GM12873 (cell line): ENCODE measurements around the gene TRAF5.
A peak's percentile ranks its signal among the peaks of the same experiment; 100 is the strongest.

Source experiments
- TF ChIP-seq, protein P1 (sequence below): IDR thresholded peaks from 2 replicates; pipeline ENCODE4 v1.5.1; 2012; ENCODE audit warnings: low read depth, mild to moderate bottlenecking, moderate library complexity, low read length, control low read depth; ENCODE audit not compliant: insufficient read depth; ENCODE audit errors: missing control alignments

TRAF5 gene

DNA sequence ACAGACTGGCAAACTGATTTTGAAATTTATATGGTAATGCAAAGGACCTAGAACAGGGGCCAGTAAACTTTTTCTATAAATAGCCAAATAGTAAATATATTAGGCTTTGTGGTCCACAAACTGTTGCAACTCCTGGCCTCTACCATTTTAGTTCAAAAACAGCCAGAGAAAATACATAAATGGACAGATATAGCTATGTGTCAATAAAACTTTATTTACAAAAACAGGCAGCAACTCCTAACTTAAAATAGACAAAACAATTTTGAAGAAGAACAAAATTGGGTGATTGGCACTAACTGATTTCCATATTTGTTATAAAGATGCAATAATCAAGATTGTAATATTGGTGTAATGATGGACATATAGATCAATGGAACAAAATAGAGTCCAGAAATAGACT is 6.7 kb upstream of the TRAF5 start:
- TF ChIP-seq, protein P1, sequence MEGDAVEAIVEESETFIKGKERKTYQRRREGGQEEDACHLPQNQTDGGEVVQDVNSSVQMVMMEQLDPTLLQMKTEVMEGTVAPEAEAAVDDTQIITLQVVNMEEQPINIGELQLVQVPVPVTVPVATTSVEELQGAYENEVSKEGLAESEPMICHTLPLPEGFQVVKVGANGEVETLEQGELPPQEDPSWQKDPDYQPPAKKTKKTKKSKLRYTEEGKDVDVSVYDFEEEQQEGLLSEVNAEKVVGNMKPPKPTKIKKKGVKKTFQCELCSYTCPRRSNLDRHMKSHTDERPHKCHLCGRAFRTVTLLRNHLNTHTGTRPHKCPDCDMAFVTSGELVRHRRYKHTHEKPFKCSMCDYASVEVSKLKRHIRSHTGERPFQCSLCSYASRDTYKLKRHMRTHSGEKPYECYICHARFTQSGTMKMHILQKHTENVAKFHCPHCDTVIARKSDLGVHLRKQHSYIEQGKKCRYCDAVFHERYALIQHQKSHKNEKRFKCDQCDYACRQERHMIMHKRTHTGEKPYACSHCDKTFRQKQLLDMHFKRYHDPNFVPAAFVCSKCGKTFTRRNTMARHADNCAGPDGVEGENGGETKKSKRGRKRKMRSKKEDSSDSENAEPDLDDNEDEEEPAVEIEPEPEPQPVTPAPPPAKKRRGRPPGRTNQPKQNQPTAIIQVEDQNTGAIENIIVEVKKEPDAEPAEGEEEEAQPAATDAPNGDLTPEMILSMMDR = no peak

- TF ChIP-seq, protein P1 = no peak
Observed at GRCh38 chr1:211320980-211321379, 5.7 kb upstream of the TRAF5 start.

DNA sequence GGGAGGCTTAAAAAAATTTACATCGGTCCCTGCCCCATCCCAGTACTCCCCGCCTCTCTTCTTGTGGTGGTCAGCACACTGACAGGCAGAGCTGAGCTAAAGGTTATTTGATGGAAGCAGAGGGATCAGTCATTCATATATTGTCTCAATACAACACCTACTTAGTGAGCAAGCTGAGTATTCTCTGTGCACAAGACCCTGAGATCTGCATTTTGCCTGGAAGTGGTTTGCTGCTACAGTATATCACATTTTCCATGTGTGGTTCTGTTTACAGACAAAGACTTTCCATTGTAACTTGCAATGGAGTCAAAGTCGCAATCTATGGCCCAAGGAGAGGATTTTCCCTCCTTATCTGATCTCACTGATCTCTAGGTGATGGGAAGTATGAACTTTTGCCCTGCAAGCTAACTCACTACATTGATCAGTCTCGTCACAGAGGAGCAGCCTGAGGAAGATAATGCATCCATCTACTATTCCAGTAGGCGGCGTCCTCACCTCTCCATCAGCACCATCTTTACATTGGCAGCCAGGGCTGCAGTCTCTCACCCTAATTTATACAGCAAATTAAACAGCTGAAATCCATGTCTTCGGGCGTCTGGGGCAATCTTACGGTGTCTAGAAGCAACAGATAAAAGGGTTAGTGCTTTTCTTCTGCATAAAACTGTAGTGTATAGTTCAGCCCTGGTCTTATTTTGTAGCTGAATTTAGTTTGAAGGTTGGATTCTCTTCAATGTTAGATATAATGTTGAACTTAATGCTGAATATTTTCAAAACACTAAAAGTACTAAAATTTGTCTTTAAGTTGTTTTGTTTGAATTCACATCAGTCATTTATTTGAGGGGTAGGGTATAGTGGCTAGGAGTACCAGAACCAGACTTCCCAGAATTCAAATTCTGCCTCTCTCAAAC is 3.2 kb upstream of the TRAF5 start:
- TF ChIP-seq, protein P1 = peak; percentile 95

DNA sequence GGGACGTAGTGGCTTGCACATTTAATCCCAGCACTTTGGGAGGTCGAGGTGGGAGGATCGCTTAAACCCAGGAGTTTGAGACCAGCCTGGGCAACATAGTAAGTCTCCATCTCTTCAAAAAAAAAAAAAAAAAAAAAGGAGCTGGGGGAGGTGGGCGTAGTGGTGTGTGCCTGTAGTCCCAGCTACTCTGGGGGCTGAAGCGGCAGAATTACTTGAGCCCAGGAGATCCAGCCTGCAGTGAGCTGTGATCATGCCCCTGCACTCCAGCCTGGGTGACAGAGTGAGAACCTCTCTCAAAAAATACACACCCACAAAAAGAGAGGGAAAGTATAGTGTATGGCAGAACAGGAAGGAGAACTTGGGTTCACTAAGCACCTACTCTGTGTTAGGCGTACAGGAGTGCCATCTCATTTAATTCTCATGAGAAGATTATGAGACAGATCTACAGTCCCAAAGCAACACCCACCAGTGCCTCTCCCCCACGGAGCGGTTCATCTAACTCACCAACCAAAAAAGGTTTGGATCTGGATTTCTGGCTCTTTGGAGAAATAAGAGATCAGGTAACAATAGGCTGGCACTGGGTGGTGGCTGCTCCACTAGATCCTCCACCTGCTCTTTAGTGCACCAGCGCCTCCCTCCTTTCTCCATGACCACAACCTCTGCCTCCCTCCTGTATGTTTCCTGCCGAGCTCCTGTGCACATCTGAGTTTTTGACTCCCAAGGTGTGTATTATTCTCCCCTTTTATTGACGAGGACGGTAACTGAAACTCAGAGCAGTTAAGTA is 1.4 kb upstream of the TRAF5 start:
- TF ChIP-seq, protein P1 = no peak

GRCh38 chr1:211326140-211326527 is 499 bp upstream of the TRAF5 start:
- TF ChIP-seq, protein P1 = no peak

DNA sequence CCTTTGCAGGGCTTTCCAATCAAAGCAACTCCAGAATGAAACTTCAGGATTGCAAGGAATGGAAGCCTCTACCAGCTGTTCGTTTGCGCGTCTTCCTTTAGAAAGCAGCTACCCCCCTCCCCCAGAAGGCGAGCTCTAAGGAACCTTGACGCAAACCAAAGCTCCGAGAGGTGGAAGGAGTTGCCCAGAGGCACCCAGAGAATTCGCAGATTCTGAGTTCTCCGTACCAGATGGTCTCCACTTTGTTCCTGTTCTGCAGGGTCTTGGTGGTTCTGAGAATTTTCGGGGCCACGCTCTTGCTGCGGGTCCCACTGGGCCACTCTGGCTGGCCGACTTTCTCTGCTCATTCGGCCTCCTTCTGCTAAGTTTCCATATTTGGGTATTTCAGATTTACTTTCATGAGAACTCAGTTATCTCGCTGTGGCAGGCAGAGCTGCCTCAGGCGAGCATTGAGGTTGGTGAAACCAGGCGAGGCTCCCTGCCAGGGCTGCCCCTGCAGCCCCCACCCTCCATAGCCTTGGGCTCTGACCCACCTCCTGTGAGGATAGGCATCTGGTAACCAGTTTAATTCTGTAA is 801 bp downstream of the TRAF5 start:
- TF ChIP-seq, protein P1 = no peak
